ENCODE results near the gene GOLGA6L1.

DNA sequence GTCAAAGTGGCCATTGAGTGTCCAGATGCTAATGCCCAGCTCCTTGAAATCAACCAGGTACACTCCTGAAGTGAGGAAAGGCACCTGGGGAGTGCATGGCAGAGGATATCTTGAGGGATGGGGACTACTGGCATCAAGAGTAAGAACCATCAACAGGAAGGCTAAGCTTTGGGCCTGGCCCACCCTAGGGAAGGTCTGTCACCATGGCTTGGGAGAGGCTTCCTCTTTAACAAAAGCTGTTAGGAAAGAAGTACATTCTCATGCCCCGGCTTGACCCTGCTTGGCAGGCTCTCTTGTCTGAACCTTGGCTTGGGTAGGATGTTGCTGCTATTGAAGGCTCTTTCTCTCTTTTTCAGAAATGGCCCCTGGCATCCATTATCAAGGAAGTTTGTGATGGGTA, 53.5 kb downstream of the GOLGA6L1 start:
- TF ChIP-seq EP300 (IDR thresholded peaks at IDR 0.05; ENCODE audit: low read depth), result no peak
- TF ChIP-seq, protein P1, sequence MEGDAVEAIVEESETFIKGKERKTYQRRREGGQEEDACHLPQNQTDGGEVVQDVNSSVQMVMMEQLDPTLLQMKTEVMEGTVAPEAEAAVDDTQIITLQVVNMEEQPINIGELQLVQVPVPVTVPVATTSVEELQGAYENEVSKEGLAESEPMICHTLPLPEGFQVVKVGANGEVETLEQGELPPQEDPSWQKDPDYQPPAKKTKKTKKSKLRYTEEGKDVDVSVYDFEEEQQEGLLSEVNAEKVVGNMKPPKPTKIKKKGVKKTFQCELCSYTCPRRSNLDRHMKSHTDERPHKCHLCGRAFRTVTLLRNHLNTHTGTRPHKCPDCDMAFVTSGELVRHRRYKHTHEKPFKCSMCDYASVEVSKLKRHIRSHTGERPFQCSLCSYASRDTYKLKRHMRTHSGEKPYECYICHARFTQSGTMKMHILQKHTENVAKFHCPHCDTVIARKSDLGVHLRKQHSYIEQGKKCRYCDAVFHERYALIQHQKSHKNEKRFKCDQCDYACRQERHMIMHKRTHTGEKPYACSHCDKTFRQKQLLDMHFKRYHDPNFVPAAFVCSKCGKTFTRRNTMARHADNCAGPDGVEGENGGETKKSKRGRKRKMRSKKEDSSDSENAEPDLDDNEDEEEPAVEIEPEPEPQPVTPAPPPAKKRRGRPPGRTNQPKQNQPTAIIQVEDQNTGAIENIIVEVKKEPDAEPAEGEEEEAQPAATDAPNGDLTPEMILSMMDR (IDR thresholded peaks at IDR 0.05), result no peak

Measured in transverse colon (tissue), 3 donors.